SIG-M5 (cell line): Measurements from ENCODE around the gene PDHX.

Source experiments
- DNase-seq: peaks from one replicate; lab custom pipeline; 2025; lab: John Stamatoyannopoulos, UW

PDHX gene

GRCh38 chr11:34957606-34958005 is 41.2 kb downstream of the PDHX start:
- DNase-seq: no peak

GRCh38 chr11:34959770-34960169 is 43.4 kb downstream of the PDHX start:
- DNase-seq: no peak

- no peak for DNase-seq
Measured at GRCh38 chr11:34960277-34960676, 43.9 kb downstream of the PDHX start.

DNA sequence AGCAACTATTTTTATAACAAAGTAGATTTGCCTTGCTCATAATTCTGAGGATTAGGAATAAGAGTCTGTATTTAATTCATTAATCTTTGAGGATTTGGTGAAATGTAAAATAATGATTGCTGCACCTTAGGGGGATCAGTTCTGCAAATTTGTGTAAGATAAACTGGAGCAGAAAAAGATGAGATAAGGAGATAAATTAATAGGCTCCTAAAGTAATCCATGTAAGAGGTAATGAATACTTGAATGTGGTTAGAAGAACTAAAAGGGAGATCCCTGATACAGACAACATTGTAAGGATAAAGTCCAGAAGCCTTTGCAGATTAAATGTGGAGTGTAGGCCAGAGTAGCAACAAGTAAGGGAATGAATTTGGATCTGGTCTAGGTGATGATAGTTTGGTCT is 45.6 kb downstream of the PDHX start:
- no peak for DNase-seq

DNA sequence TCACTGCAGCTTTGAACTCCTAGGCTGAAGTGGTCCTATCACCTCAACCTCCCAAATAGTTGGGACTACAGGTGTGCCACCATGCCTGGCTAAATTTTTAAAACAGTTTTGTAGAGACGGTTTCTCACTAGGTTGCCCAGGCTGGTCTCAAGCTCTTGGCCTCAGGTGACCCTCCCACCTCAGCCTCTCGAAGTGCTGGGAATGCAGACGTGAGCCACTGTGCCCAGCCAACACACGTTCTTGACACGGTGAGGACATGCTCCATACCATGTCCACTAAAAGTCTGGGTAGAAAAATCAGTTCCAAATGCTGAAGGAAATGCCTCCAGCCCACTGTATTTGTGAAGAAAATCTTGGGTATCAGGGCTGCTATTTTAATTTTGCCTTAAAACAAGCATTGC is 46.9 kb downstream of the PDHX start:
- no peak for DNase-seq

GRCh38 chr11:34964610-34965331 is 48.4 kb downstream of the PDHX start:
- no peak for DNase-seq

GRCh38 chr11:34968862-34969261 is 52.4 kb downstream of the PDHX start:
- no peak for DNase-seq

DNA sequence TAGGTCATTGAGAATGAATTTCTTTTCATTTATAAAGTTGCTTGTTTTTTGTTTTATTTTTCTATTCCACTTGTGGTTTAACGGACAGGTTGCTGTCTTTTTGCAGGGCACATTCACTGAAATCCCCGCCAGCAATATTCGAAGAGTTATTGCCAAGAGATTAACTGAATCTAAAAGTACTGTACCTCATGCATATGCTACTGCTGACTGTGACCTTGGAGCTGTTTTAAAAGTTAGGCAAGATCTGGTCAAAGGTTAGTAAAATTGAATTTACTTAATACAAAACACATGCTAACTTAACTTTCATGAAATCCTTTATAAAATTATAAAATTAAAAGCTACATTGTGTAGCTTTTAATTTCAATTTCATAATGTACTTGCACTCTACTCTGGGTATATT is 53.6 kb downstream of the PDHX start:
- DNase-seq: no peak

GRCh38 chr11:34970480-34970879 is 54.1 kb downstream of the PDHX start:
- no peak for DNase-seq

- no peak for DNase-seq
Measured at GRCh38 chr11:34971928-34972327, 55.5 kb downstream of the PDHX start.

DNA sequence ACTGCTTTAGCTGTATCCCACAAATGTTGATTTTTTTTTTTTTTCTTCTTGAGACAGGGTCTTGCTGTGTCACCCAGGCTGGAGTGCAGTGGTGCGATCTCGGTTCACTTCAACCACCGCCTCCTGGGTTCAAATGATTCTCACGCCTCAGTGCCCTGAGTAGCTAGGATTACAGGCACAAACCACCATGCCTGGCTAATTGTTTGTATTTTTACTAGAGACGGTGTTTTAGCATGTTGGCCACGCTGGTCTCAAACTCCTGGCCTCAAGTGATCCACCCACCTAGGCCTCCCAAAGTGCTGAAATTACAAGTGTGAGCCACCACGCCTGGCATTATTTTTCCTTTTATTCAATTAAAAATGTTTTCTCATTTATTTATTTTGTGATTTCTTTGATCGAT is 55.9 kb downstream of the PDHX start:
- DNase-seq: no peak

DNA sequence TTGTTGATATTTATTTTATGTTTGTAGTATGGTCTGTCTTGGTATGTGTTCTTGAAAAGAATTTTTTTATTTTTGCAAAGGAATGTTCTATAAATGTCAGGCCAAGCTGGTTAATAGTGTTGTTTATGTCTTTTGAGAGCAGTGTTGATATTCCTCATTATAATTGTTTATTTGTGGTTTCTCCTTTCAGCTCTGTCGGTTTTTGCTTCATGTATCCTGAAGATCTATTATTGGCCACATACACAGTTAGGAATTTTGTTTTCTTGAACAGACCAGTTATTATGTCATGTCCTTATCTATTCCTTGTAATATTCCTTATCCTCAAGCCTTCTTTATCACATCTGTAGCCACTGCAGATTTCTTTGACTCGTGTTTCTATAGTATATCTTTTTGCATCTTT is 56.5 kb downstream of the PDHX start:
- DNase-seq: no peak

DNA sequence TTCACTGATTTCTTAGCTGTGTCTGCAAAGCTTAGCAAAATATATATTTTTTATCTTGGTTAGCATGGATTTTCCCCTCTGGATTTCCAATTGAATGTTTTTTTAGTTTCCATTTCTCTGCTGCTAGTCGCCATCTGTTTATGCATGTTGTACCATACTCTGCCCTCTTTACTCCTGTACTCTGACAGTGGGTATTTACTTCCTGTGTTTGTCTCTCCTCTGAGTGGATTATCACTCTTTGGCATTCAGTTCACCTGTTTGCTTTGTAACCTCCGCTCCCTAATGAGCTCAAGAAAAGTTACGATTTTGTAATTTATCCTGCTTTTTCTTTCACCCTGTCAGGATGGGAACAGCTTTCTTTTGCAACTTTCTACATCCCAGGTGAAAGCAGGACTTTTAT is 59.1 kb downstream of the PDHX start:
- no peak for DNase-seq

- DNase-seq: no peak
Measured at GRCh38 chr11:34976496-34977088, 60.2 kb downstream of the PDHX start.

DNA sequence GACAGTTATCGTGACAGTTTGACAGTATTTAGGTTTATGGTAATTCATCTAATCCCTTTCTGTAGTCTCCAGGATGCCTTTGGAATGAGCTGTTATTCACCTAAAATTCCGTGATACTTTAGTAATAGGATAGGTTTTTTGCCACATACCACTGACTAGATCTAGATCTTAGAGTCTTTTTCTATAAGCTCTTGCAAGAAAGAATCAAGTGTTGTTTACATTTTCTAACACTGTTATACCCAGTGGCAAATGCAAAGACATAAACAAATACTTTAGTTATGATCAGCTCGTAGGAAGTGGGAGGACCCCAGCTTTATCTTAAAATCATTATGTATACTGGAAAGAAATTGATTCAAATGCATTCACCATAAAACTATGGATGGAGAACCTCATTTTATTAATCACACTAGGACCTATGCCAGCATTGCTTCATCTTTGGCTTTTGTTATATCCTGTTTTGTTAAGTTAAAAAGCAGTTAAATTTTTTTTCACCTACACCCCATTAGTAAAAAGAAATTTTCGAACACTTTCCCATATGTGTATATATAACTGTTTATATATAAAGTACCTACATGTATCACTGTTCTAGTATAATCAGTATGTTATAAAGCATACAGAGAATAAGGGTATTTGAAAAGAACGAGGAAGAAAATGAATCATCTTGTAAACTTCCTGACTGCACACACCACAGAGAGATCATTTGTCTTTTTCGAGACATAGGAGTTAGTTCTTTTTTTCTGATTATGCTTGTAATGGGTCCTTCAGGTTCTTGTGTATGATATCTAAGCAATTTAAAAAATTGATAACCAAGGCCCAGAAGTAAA is 60.9 kb downstream of the PDHX start:
- no peak for DNase-seq

DNA sequence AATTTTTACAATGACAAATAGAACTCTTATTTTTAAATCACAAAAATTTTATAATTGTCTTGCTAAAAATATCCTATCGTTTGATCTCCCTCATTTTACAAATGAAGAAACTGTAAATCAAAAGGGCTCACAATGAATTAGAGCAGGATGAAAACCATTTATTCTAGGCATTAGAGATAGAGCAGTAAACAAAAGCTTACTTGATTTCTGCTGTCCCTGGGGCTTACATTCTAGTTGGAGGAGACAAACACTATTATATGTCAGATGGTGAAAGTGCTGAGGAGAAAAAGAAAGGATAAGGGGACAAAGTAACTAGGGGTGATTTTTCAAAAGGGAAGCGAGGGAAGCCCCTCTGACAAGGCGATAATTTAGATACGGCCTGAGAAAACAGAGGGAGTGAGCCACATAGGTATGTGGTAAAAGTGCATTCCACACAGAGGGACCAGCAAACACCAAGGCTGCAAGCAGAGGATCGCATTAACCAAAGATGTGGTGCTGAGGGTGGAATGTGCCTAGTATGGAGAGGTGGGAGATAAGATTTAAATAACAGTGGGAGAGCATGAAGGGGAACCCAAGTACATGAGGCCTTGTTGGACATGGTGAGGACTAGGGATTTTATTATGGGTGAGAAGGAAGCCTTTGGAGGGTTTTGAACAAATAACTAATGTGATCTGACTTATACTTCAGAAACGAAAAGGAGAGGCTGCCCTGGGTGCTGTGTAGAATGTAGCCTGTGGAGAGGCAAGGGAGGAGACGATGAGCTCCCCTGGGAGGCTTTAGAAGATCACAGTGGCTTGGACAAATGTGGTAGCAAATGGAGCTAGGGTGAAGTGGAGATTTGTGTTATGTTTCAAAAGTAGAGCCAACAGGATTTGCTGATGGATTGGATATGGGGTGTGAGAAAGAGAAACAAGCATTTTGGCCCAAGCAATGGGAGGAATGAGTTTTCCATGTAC is 62.1 kb downstream of the PDHX start:
- no peak for DNase-seq

DNA sequence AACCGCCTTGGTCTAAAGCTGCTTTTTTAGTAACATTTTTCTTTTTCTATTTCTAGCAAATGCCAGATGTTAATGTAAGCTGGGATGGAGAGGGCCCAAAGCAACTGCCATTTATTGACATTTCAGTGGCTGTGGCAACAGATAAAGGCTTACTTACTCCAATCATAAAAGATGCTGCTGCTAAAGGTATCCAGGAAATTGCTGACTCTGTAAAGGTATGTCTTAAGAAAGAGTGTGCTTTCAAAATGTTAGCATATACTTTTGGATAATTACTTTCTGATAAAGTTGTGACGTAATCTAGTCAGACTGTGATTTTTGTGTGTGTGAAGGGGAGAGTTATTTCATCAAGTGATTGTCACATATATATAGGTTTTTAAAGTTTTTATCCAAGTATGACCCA is 68.1 kb downstream of the PDHX start:
- DNase-seq: no peak

GRCh38 chr11:34986883-34987520 is 70.6 kb downstream of the PDHX start:
- no peak for DNase-seq

- DNase-seq: no peak
Measured at GRCh38 chr11:34987617-34988016, 71.2 kb downstream of the PDHX start.

- no peak for DNase-seq
Measured at GRCh38 chr11:34988294-34989255, 72.2 kb downstream of the PDHX start.
